ENCODE measurements around the gene SUCNR1. TPM values are rescaled to one million over a fixed set of nuclear protein-coding genes. Genes with fewer than 3 reads are reported as not detected.
A peak's percentile ranks its signal among the peaks of the same experiment; 100 is the strongest.
"Not testable (repeated sequence)": the region's sequence is repeated elsewhere in the genome, so short reads cannot be mapped to it uniquely, and the experiment has no call there.

The SUCNR1 gene
- polyA plus RNA-seq, 1 experiment, result not detected

DNA sequence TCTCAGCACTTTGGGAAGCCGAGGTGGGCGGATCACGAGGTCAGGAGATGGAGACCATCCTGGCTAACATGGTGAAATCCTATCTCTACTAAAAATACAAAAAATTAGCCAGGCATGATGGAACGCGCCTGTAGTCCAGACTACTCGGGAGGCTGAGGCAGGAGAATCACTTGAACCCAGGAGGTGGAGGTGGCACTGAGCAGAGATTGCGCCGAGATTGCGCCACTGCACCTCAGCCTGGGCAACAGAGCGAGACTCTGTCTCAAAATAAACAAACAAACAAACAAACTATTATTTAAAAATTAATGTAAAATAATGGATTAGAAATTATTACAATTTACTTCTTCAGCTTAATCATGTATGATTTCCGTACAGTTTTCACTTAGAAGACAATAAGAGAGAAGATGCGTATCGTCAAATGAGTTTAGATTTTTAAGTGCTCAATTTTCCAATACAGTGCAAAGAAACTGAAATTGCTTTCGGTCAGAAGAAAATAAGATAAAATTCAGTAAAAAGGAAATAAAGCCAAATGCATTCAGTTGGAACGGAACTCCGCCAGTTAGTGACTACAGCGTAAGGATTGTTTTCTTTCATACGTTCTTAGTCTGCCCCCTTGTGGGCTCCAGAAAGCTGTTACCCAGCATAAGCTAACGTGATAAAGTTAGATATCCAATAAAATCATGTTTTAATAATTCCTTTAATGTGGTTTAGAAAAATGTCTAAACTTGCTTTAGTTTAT is 34.7 kb upstream of the SUCNR1 start:
- Histone ChIP-seq H3K27me3 (ENCODE audit: control insufficient read depth, insufficient read depth, low read length) (no peaks in the 10 kb centered on the region), H3K27ac (ENCODE audit: low read depth, low read length) (no peak overlapping the region), H3K9me3 (ENCODE audit: control insufficient read depth, insufficient read depth, low read length) (no peaks in the 10 kb centered on the region), H3K4me3 (ENCODE audit: low read depth, low read length) (no peak overlapping the region)
- TF ChIP-seq, protein P1, sequence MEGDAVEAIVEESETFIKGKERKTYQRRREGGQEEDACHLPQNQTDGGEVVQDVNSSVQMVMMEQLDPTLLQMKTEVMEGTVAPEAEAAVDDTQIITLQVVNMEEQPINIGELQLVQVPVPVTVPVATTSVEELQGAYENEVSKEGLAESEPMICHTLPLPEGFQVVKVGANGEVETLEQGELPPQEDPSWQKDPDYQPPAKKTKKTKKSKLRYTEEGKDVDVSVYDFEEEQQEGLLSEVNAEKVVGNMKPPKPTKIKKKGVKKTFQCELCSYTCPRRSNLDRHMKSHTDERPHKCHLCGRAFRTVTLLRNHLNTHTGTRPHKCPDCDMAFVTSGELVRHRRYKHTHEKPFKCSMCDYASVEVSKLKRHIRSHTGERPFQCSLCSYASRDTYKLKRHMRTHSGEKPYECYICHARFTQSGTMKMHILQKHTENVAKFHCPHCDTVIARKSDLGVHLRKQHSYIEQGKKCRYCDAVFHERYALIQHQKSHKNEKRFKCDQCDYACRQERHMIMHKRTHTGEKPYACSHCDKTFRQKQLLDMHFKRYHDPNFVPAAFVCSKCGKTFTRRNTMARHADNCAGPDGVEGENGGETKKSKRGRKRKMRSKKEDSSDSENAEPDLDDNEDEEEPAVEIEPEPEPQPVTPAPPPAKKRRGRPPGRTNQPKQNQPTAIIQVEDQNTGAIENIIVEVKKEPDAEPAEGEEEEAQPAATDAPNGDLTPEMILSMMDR (IDR thresholded peaks at IDR 0.05; ENCODE audit: low read depth, low read length), result peak; percentile 81
- DNase-seq (ENCODE audit: low read depth, low spot score), result peak; percentile 65
- CTCF ChIA-PET, result interaction anchor here (0.6 to 6.2 kb wide), 43 partner anchors 10 to 735 kb away, joined by 3 to 112 read pairs (median 4); no protein-coding TSS in a partner anchor
- POLR2A ChIA-PET, result no interaction called here

DNA sequence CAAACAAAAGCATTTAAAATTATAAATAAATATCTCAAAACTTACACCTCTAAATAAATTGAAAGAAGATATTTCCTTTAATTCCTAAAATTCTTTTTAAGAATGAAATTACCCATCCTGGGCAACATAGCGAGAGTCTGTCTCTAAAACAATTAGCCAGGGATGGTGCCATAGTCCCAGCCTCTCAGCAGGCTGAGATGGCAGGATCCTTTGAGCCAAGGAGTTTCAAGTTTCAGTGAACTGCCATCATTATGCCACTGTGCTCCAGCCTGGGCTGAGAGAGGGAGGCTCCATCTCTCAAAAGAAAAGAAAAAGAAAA is 34.2 kb upstream of the SUCNR1 start:
- POLR2A ChIA-PET, result no interaction called here
- no peak for DNase-seq (ENCODE audit: low read depth, low spot score)
- no peaks in the 10 kb centered on the region for H3K27me3 ChIP-seq (ENCODE audit: control insufficient read depth, insufficient read depth, low read length)
- TF ChIP-seq, protein P1 (IDR thresholded peaks at IDR 0.05; ENCODE audit: low read depth, low read length), result no peak
- no peak overlapping the region for H3K27ac ChIP-seq (ENCODE audit: low read depth, low read length)
- H3K9me3 ChIP-seq (ENCODE audit: control insufficient read depth, insufficient read depth, low read length), result no peaks in the 10 kb centered on the region
- no peak overlapping the region for H3K4me3 ChIP-seq (ENCODE audit: low read depth, low read length)
- CTCF ChIA-PET, result interaction anchor here (0.7 to 6.2 kb wide), 27 partner anchors 9 to 735 kb away, joined by 3 to 112 read pairs (median 6); no protein-coding TSS in a partner anchor

DNA sequence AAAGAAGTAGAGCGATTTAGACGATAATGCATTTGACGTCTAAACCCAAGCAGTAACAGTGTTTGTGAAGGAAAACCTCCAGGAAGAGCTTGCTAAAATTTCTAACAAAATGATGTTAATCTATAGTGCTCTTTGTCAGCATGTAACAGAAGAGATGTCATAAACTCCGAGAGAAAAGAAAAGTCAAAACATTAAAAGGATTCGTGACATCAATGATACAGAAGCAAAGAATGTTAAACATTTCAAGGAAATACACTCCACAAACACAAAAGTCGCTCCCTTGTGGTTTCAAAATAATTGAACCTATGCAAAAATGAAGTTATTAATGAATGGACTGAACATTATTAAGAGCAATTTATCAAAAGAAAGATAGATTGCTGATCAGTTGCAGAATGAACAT is 31.6 kb upstream of the SUCNR1 start:
- no peak overlapping the region for H3K27ac ChIP-seq (ENCODE audit: low read depth, low read length)
- H3K9me3 ChIP-seq (ENCODE audit: control insufficient read depth, insufficient read depth, low read length), result no peaks in the 10 kb centered on the region
- CTCF ChIA-PET, result interaction anchor here (1.0 to 2.0 kb wide), 7 partner anchors 77 to 733 kb away, joined by 3 to 7 read pairs (median 4); no protein-coding TSS in a partner anchor
- no peak for DNase-seq (ENCODE audit: low read depth, low spot score)
- TF ChIP-seq, protein P1 (IDR thresholded peaks at IDR 0.05; ENCODE audit: low read depth, low read length), result no peak
- no peaks in the 10 kb centered on the region for H3K27me3 ChIP-seq (ENCODE audit: control insufficient read depth, insufficient read depth, low read length)
- H3K4me3 ChIP-seq (ENCODE audit: low read depth, low read length), result no peak overlapping the region
- POLR2A ChIA-PET, result no interaction called here

DNA sequence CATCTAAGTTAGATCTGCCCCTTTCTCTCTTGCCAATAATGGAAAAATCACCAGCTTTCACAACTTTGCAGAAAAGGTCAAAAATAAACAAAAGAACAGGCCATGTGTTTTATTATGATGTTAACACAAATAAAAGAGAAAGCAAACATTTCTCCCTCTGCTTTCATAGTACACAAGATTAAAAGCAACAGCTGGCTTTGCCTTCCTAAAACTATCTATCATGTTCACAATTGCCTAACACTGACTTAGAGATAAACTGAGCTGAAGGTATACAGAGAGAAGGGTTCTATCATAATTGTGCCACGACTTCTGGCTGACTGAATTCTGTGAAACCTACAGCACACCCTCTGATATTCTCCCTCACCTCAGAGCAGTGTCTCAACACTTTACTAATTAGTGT is 30.2 kb upstream of the SUCNR1 start:
- Histone ChIP-seq H3K4me3 (ENCODE audit: low read depth, low read length) (no peak overlapping the region), H3K27ac (ENCODE audit: low read depth, low read length) (no peak overlapping the region), H3K9me3 (ENCODE audit: control insufficient read depth, insufficient read depth, low read length) (no peaks in the 10 kb centered on the region), H3K27me3 (ENCODE audit: control insufficient read depth, insufficient read depth, low read length) (no peaks in the 10 kb centered on the region)
- no peak for DNase-seq (ENCODE audit: low read depth, low spot score)
- ChIA-PET POLR2A (no interaction called here), CTCF (no interaction called here)
- TF ChIP-seq, protein P1 (IDR thresholded peaks at IDR 0.05; ENCODE audit: low read depth, low read length), result no peak

DNA sequence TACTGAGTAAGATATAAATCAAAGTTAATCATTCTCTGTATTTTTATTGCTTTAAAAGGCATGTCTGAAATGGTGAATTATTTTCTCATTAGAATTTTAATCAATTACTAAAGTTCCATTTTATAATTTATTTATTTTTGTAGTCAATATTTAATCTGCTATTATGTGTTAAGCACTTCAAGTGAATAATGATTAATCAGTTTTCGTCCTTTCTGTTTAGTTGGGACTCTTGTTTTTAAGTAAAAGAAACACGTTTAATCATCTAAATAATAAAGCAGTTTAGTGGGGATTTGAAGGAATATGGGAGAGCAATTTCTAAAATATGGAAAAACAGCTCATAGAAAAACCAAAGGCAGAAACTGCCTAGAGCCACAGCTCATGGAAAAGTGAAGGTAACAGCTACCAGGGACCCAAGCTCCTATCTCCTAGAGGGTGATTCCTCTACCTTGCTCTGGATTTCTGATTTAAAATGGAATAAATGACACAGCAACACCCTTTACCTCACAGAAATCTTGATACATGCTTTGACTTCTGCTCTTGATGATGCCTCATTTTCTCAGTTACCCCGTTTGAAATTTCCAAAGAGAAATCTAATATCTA is 28.0 kb upstream of the SUCNR1 start:
- Histone ChIP-seq H3K27me3 (ENCODE audit: control insufficient read depth, insufficient read depth, low read length) (no peaks in the 10 kb centered on the region), H3K4me3 (ENCODE audit: low read depth, low read length) (no peak overlapping the region), H3K9me3 (ENCODE audit: control insufficient read depth, insufficient read depth, low read length) (no peaks in the 10 kb centered on the region), H3K27ac (ENCODE audit: low read depth, low read length) (no peak overlapping the region)
- TF ChIP-seq, protein P1 (IDR thresholded peaks at IDR 0.05; ENCODE audit: low read depth, low read length), result no peak
- CTCF ChIA-PET, result no interaction called here
- POLR2A ChIA-PET, result no interaction called here
- no peak for DNase-seq (ENCODE audit: low read depth, low spot score)

DNA sequence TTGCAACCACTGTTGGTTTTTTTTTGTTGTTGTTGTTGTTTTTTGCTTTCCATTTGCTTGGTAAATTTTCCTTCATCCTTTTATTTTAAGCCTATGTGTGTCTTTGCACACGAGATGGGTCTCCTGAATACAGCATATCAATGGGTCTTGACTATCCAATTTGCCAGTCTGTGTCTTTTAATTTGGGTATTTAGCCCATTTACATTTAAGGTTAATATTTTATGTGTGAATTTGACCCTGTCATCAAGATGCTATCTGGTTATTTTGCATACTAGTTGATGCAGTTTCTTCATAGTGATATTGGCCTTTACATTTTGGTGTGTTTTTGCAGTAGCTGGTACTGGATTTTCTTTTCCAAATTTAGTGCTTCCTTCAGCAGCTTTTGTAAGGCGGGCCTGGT is 23.4 kb upstream of the SUCNR1 start:
- DNase-seq (ENCODE audit: low read depth, low spot score); H3K4me3 ChIP-seq (ENCODE audit: low read depth, low read length); H3K9me3 ChIP-seq (ENCODE audit: control insufficient read depth, insufficient read depth, low read length); POLR2A ChIA-PET; H3K27me3 ChIP-seq (ENCODE audit: control insufficient read depth, insufficient read depth, low read length); H3K27ac ChIP-seq (ENCODE audit: low read depth, low read length); CTCF ChIA-PET: not testable (repeated sequence)
